Neural progenitor cell (in vitro differentiated cells): Measurements from ENCODE around the gene VPS13D. TPM values are rescaled to one million over a fixed set of nuclear protein-coding genes. Genes with fewer than 3 reads are reported as not detected.

Experiments used
- DNase-seq: peaks from one replicate; pipeline ENCODE4 v3.0.0-alpha.2; 2016; ENCODE audit warnings: low spot score
- H2AFZ ChIP-seq: fragments of 200-600 bp; sonication (generic); replicated peaks from 2 replicates; pipeline ENCODE4 v1.6.1; 2016; ENCODE audit warnings: antibody characterized with exemption
- H3F3A ChIP-seq: fragments of 200-600 bp; sonication (generic); 2 replicates; pipeline ENCODE4 v1.6.1; 2016; ENCODE audit warnings: antibody characterized with exemption, low read depth
- H3K27ac ChIP-seq: fragments of 200-600 bp; sonication (generic); 2 replicates; pipeline ENCODE4 v1.5.1; 2016; ENCODE audit warnings: mild to moderate bottlenecking
- H3K27me3 ChIP-seq: fragments of 200-600 bp; sonication (generic); 2 replicates; pipeline ENCODE4 v1.6.1; 2016; ENCODE audit warnings: mild to moderate bottlenecking, moderate library complexity
- H3K36me3 ChIP-seq: fragments of 200-600 bp; sonication (generic); 2 replicates; pipeline ENCODE4 v1.5.1; 2016
- H3K4me1 ChIP-seq: fragments of 200-600 bp; sonication (generic); 2 replicates; pipeline ENCODE4 v1.6.1; 2016; ENCODE audit warnings: mixed run types
- H3K4me2 ChIP-seq: fragments of 200-600 bp; sonication (generic); 2 replicates; pipeline ENCODE4 v1.6.1; 2016
- H3K4me3 ChIP-seq: fragments of 200-600 bp; sonication (generic); 2 replicates; pipeline ENCODE4 v1.5.1; 2016
- H3K79me2 ChIP-seq: fragments of 200-600 bp; sonication (generic); 2 replicates; pipeline ENCODE4 v1.6.1; 2016; ENCODE audit warnings: low read depth
- H3K9ac ChIP-seq: fragments of 200-600 bp; sonication (generic); 2 replicates; pipeline ENCODE4 v1.6.1; 2016
- H3K9me3 ChIP-seq: fragments of 200-600 bp; sonication (generic); 2 replicates; pipeline ENCODE4 v1.5.1; 2016; ENCODE audit warnings: low read depth
- H4K20me1 ChIP-seq: fragments of 200-600 bp; sonication (generic); 2 replicates; pipeline ENCODE4 v1.6.1; 2016; ENCODE audit warnings: low read depth
- H3K27ac Mint-ChIP-seq: 3 replicates; pipeline ENCODE4 v1.8.0; 2021; ENCODE audit warnings: mixed read lengths
- H3K27me3 Mint-ChIP-seq: 2 replicates; pipeline ENCODE4 v1.8.0; 2022; ENCODE audit warnings: low read depth, mild to moderate bottlenecking, inconsistent platforms, moderate library complexity, mixed read lengths; ENCODE audit not compliant: insufficient read depth
- H3K36me3 Mint-ChIP-seq: 3 replicates; pipeline ENCODE4 v1.8.0; 2021; ENCODE audit warnings: mixed read lengths
- H3K4me1 Mint-ChIP-seq: 3 replicates; pipeline ENCODE4 v1.8.0; 2021; ENCODE audit warnings: mixed read lengths
- H3K4me3 Mint-ChIP-seq: 3 replicates; pipeline ENCODE4 v1.8.0; 2021; ENCODE audit warnings: mild to moderate bottlenecking, moderate library complexity, mixed read lengths
- H3K9me3 Mint-ChIP-seq: 3 replicates; pipeline ENCODE4 v1.8.0; 2020; ENCODE audit warnings: mixed read lengths
- EZH2 ChIP-seq: fragments of 200-600 bp; sonication (generic); IDR thresholded peaks from 2 replicates; pipeline ENCODE4 v1.6.1; 2017; ENCODE audit warnings: antibody characterized with exemption, mild to moderate bottlenecking, moderate library complexity
- EZH2phosphoT487 ChIP-seq: fragments of 200-600 bp; sonication (generic); IDR thresholded peaks from 2 replicates; pipeline ENCODE4 v1.6.1; 2017; ENCODE audit warnings: antibody characterized with exemption
- microRNA-seq: library from miRNA; unstranded; fragments of <30 nt; microRNA quantifications from one replicate; pipeline ENCODE4, GENCODE V29; 2016
- small RNA-seq: library from RNA; depleted of rRNA; stranded (forward); fragments of <200 nt; gene quantifications from one replicate; pipeline ENCODE3, GENCODE V24; 2015
- total RNA-seq: library from RNA; depleted of rRNA; stranded (reverse); fragments of >200 nt; gene quantifications from 2 replicates; pipeline ENCODE4 v1.2.3, GENCODE V29; 2015; ENCODE audit warnings: low replicate concordance
- TF ChIP-seq, protein P1 (sequence below): fragments of 200-600 bp; sonication (generic); IDR thresholded peaks from 2 replicates; pipeline ENCODE4 v1.5.1; 2017; ENCODE audit warnings: antibody characterized with exemption, mild to moderate bottlenecking

The VPS13D gene
- total RNA-seq, 1 donor from 2014 or later, result 16.4 TPM

- DNase-seq, result peak; percentile 57
- no peaks in the 10 kb centered on the region for H3K9me3 ChIP-seq
- peak overlapping the region; percentile 8 for H2AFZ ChIP-seq
- peak overlapping the region; percentile 91 for H3K27ac Mint-ChIP-seq
- peaks cover 16% of the 10 kb centered on the region for H3K4me1 Mint-ChIP-seq
- peaks cover 14% of the 10 kb centered on the region for H3K9me3 Mint-ChIP-seq
- no peaks in the 10 kb centered on the region for H3K36me3 Mint-ChIP-seq
- H3K4me3 ChIP-seq, result no peak overlapping the region
- peak overlapping the region; percentile 41 for H3K27ac ChIP-seq
- no peaks in the 10 kb centered on the region for H3K27me3 ChIP-seq
- no peak overlapping the region for H3K9ac ChIP-seq
- peaks cover 6% of the 10 kb centered on the region for H3K4me1 ChIP-seq
- TF ChIP-seq EZH2phosphoT487, result no peak
- TF ChIP-seq EZH2, result no peak
- TF ChIP-seq, protein P1, sequence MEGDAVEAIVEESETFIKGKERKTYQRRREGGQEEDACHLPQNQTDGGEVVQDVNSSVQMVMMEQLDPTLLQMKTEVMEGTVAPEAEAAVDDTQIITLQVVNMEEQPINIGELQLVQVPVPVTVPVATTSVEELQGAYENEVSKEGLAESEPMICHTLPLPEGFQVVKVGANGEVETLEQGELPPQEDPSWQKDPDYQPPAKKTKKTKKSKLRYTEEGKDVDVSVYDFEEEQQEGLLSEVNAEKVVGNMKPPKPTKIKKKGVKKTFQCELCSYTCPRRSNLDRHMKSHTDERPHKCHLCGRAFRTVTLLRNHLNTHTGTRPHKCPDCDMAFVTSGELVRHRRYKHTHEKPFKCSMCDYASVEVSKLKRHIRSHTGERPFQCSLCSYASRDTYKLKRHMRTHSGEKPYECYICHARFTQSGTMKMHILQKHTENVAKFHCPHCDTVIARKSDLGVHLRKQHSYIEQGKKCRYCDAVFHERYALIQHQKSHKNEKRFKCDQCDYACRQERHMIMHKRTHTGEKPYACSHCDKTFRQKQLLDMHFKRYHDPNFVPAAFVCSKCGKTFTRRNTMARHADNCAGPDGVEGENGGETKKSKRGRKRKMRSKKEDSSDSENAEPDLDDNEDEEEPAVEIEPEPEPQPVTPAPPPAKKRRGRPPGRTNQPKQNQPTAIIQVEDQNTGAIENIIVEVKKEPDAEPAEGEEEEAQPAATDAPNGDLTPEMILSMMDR, result no peak
- no peaks in the 10 kb centered on the region for H3K79me2 ChIP-seq
- H3K4me3 Mint-ChIP-seq, result peak overlapping the region; percentile 64
- H3K27me3 Mint-ChIP-seq, result peaks cover 13% of the 10 kb centered on the region
- H4K20me1 ChIP-seq, result no peaks in the 10 kb centered on the region
- no peak overlapping the region for H3K4me2 ChIP-seq
- H3F3A ChIP-seq, result peaks cover 14% of the 10 kb centered on the region
- no peaks in the 10 kb centered on the region for H3K36me3 ChIP-seq
Observed at GRCh38 chr1:12556368-12556930, 326.6 kb downstream of the VPS13D start.

- H4K20me1 ChIP-seq, result no peaks in the 10 kb centered on the region
- no peaks in the 10 kb centered on the region for H3K36me3 ChIP-seq
- H3K4me2 ChIP-seq, result no peak overlapping the region
- H3K79me2 ChIP-seq, result no peaks in the 10 kb centered on the region
- H3K4me3 Mint-ChIP-seq, result no peak overlapping the region
- H3K9ac ChIP-seq, result no peak overlapping the region
- no peaks in the 10 kb centered on the region for H3K36me3 Mint-ChIP-seq
- H3F3A ChIP-seq, result peaks cover 14% of the 10 kb centered on the region
- peaks cover 13% of the 10 kb centered on the region for H3K27me3 Mint-ChIP-seq
- H3K27me3 ChIP-seq, result no peaks in the 10 kb centered on the region
- H3K4me1 Mint-ChIP-seq, result peaks cover 14% of the 10 kb centered on the region
- TF ChIP-seq, protein P1, result no peak
- TF ChIP-seq EZH2 (no peak), EZH2phosphoT487 (no peak)
- peak overlapping the region; percentile 91 for H3K27ac Mint-ChIP-seq
- H3K9me3 ChIP-seq, result no peaks in the 10 kb centered on the region
- no peak overlapping the region for H3K4me3 ChIP-seq
- H3K9me3 Mint-ChIP-seq, result peaks cover 14% of the 10 kb centered on the region
- DNase-seq, result no peak
- peak overlapping the region; percentile 8 for H2AFZ ChIP-seq
- H3K27ac ChIP-seq, result peak overlapping the region; percentile 41
- peaks cover 6% of the 10 kb centered on the region for H3K4me1 ChIP-seq
Observed at GRCh38 chr1:12556957-12557935, 327.4 kb downstream of the VPS13D start.

GRCh38 chr1:12561121-12561520 is 331.3 kb downstream of the VPS13D start:
- H3K4me3 ChIP-seq, result no peak overlapping the region
- H3F3A ChIP-seq, result peaks cover 14% of the 10 kb centered on the region
- H3K4me1 ChIP-seq, result peaks cover 6% of the 10 kb centered on the region
- Mint-ChIP-seq H3K9me3 (peaks cover 30% of the 10 kb centered on the region), H3K36me3 (no peaks in the 10 kb centered on the region), H3K4me3 (no peak overlapping the region), H3K27ac (no peak overlapping the region), H3K4me1 (peaks cover 8% of the 10 kb centered on the region), H3K27me3 (peaks cover 19% of the 10 kb centered on the region)
- no peak for TF ChIP-seq EZH2phosphoT487
- no peak for TF ChIP-seq EZH2
- TF ChIP-seq, protein P1, result no peak
- no peaks in the 10 kb centered on the region for H3K36me3 ChIP-seq
- H3K9ac ChIP-seq, result no peak overlapping the region
- H3K9me3 ChIP-seq, result no peaks in the 10 kb centered on the region
- H2AFZ ChIP-seq, result no peak overlapping the region
- H3K27me3 ChIP-seq, result no peaks in the 10 kb centered on the region
- no peak overlapping the region for H3K4me2 ChIP-seq
- no peaks in the 10 kb centered on the region for H4K20me1 ChIP-seq
- DNase-seq, result no peak
- no peak overlapping the region for H3K27ac ChIP-seq
- H3K79me2 ChIP-seq, result no peaks in the 10 kb centered on the region

Small RNAs within 50 kb of the gene (microRNA-seq; reads per million reads assigned to microRNA genes)
- not detected for gene MIR4632

Small RNAs within 50 kb of the gene (small RNA-seq; reads per million reads assigned to genes)
- gene MIR4632 (not detected), gene RF00156 (not detected), gene SNORA59A (not detected)

Other genes with a start within 250 kb of the VPS13D start
- 29.6 and 41.9 TPM in 2 replicates for gene MFN2, start 249.6 kb upstream of the VPS13D start, total RNA-seq
- 26.3 and 83.4 TPM in 2 replicates for gene MIIP, start 210.5 kb upstream of the VPS13D start, total RNA-seq
- not detected in 2 replicates for gene TNFRSF8, start 166.7 kb upstream of the VPS13D start, total RNA-seq
- 0.04 and 0.22 TPM in 2 replicates for gene TNFRSF1B, start 63.0 kb upstream of the VPS13D start, total RNA-seq